Measurements from ENCODE around the gene ZBED2. TPM values are rescaled to one million over a fixed set of nuclear protein-coding genes. Genes with fewer than 3 reads are reported as not detected.

The ZBED2 gene
- polyA plus RNA-seq, 1 donor (not counting 4 experiments of a cell fraction or from before 2014, with no cell fraction given): 120 TPM

GRCh38 chr3:111617912-111618601 is 22.9 kb upstream of the ZBED2 start:
- Histone ChIP-seq H4K20me1 (ENCODE audit: control insufficient read depth, extremely low read depth, insufficient read depth, low read length) (no peaks in the 10 kb centered on the region), H3K36me3 (ENCODE audit: control insufficient read depth in 2 of 2, extremely low read depth in 1 of 2, insufficient read depth in 2 of 2, low read length in 2 of 2) (no peaks in the 10 kb centered on the region), H3K79me2 (ENCODE audit: control insufficient read depth, insufficient read depth, low read length) (no peaks in the 10 kb centered on the region), H3K9me1 (ENCODE audit: control insufficient read depth, extremely low read depth, insufficient read depth, low read length) (no peaks in the 10 kb centered on the region), H3K27me3 (ENCODE audit: control insufficient read depth, extremely low read depth, insufficient read depth, low read length) (no peaks in the 10 kb centered on the region), H3K27ac (ENCODE audit: control insufficient read depth, insufficient read depth, low read length) (no peak overlapping the region), H2AFZ (ENCODE audit: control insufficient read depth, low read length) (no peak overlapping the region), H3K9ac (ENCODE audit: control insufficient read depth, extremely low read depth, insufficient read depth, low read length) (no peak overlapping the region), H3K4me3 (ENCODE audit: control insufficient read depth in 2 of 3, extremely low read depth in 1 of 3, insufficient read depth in 2 of 3, low read depth in 1 of 3, low read length in 3 of 3) (no peak overlapping the region), H3K4me2 (ENCODE audit: control insufficient read depth, extremely low read depth, insufficient read depth, low read depth, low read length) (no peak overlapping the region), H3K4me1 (ENCODE audit: control insufficient read depth, extremely low read depth, insufficient read depth, low read length) (peaks cover 20% of the 10 kb centered on the region), H3K9me3 (ENCODE audit: control insufficient read depth, low read depth, low read length) (no peaks in the 10 kb centered on the region)
- no peak for DNase-seq (ENCODE audit: low read depth, low spot score)
- FAIRE-seq: no peak
- TF ChIP-seq EZH2 (IDR thresholded peaks at IDR 0.05; ENCODE audit: low read length) (no peak), CTCF (optimal IDR thresholded peaks at IDR 0.05 in 1 of 3, IDR thresholded peaks at IDR 0.05 in 1 of 3, conservative IDR thresholded peaks at IDR 0.05 in 1 of 3; ENCODE audit: extremely low read depth in 1 of 3, insufficient read depth in 2 of 3, low read length in 3 of 3) (no peak)
- dilution Hi-C loops (cut with MboI; ENCODE audit: extremely low pct_ligation_motif_present, low sequenced_read_pairs): no loop called here

- Histone ChIP-seq H4K20me1 (ENCODE audit: control insufficient read depth, extremely low read depth, insufficient read depth, low read length) (no peaks in the 10 kb centered on the region), H3K9me1 (ENCODE audit: control insufficient read depth, extremely low read depth, insufficient read depth, low read length) (no peaks in the 10 kb centered on the region), H3K36me3 (ENCODE audit: control insufficient read depth in 2 of 2, extremely low read depth in 1 of 2, insufficient read depth in 2 of 2, low read length in 2 of 2) (no peaks in the 10 kb centered on the region), H3K9ac (ENCODE audit: control insufficient read depth, extremely low read depth, insufficient read depth, low read length) (no peak overlapping the region), H3K4me2 (ENCODE audit: control insufficient read depth, extremely low read depth, insufficient read depth, low read depth, low read length) (no peak overlapping the region), H3K79me2 (ENCODE audit: control insufficient read depth, insufficient read depth, low read length) (no peaks in the 10 kb centered on the region), H2AFZ (ENCODE audit: control insufficient read depth, low read length) (no peak overlapping the region), H3K4me1 (ENCODE audit: control insufficient read depth, extremely low read depth, insufficient read depth, low read length) (peaks cover 20% of the 10 kb centered on the region), H3K9me3 (ENCODE audit: control insufficient read depth, low read depth, low read length) (no peaks in the 10 kb centered on the region), H3K27me3 (ENCODE audit: control insufficient read depth, extremely low read depth, insufficient read depth, low read length) (no peaks in the 10 kb centered on the region), H3K4me3 (ENCODE audit: control insufficient read depth in 2 of 3, extremely low read depth in 1 of 3, insufficient read depth in 2 of 3, low read depth in 1 of 3, low read length in 3 of 3) (no peak overlapping the region), H3K27ac (ENCODE audit: control insufficient read depth, insufficient read depth, low read length) (no peak overlapping the region)
- no peak for DNase-seq (ENCODE audit: low read depth, low spot score)
- TF ChIP-seq EZH2 (IDR thresholded peaks at IDR 0.05; ENCODE audit: low read length) (no peak), CTCF (optimal IDR thresholded peaks at IDR 0.05 in 1 of 3, IDR thresholded peaks at IDR 0.05 in 1 of 3, conservative IDR thresholded peaks at IDR 0.05 in 1 of 3; ENCODE audit: extremely low read depth in 1 of 3, insufficient read depth in 2 of 3, low read length in 3 of 3) (no peak)
- dilution Hi-C loops (cut with MboI; ENCODE audit: extremely low pct_ligation_motif_present, low sequenced_read_pairs): no loop called here
- FAIRE-seq: no peak
Observed at GRCh38 chr3:111617406-111617805, 22.3 kb upstream of the ZBED2 start.

Measured in keratinocyte (primary cell).